Upper lobe of left lung (tissue), 4 donors: Measurements from ENCODE around the gene E2F4.

ENCODE experiments used
- EP300 ChIP-seq, 4 donors: sonication (generic); formaldehyde crosslinking; IDR thresholded peaks; one replicate each; pipeline ENCODE4 v1.5.1; 2017; ENCODE audit warnings: antibody characterized with exemption in 4 of 4, control low read depth in 2 of 4
- POLR2A ChIP-seq, 4 donors: fragments of 450-650 bp; IDR thresholded peaks; one replicate each; pipeline ENCODE4 v1.5.1; 2016 to 2017; ENCODE audit warnings: antibody characterized with exemption in 4 of 4, mild to moderate bottlenecking in 2 of 4
- POLR2AphosphoS5 ChIP-seq, 2 donors: sonication (generic); formaldehyde crosslinking; IDR thresholded peaks; one replicate each; pipeline ENCODE4 v1.5.1; 2017; ENCODE audit warnings: antibody characterized with exemption in 2 of 2
- TF ChIP-seq, protein P1 (sequence below), 6 experiments: fragments of 450-650 bp in 4 of 6; fragments of 200-600 bp in 2 of 6; sonication (generic) in 2 of 6; IDR thresholded peaks; one replicate each; pipeline ENCODE4 v1.5.1; 2016 to 2019; ENCODE audit warnings: antibody characterized with exemption in 6 of 6

DNA sequence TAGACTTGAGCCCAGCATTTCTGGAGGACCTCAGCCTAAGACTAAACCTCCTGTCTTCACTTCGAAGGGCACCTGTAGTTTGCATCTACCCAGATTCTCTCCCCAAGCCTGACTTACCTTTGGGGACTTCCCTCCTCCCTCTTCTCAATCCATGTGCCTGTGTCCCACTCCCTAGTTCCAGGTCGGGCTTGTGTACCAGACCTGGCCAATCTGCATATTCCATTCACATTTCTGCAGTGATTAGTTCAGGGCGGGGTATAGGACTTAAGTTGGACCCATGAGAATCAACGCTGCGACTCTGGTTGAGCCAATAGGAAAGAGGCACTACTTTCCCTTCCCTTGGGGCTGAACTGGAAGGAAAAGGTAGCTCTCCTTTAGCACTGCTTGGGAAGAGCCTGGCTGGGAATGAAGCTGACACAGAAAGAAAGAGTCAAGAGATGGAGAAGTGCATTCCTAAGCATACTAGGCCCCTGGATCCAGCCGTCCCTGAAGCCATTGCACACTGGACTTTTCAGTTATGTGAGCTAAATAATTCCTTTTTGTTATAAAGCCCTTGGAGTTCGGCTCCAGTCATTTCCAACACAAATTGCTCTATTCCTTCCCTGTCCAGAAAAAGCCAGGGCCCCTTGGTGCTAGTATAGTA is 34.7 kb upstream of the E2F4 start:
- TF ChIP-seq, protein P1, sequence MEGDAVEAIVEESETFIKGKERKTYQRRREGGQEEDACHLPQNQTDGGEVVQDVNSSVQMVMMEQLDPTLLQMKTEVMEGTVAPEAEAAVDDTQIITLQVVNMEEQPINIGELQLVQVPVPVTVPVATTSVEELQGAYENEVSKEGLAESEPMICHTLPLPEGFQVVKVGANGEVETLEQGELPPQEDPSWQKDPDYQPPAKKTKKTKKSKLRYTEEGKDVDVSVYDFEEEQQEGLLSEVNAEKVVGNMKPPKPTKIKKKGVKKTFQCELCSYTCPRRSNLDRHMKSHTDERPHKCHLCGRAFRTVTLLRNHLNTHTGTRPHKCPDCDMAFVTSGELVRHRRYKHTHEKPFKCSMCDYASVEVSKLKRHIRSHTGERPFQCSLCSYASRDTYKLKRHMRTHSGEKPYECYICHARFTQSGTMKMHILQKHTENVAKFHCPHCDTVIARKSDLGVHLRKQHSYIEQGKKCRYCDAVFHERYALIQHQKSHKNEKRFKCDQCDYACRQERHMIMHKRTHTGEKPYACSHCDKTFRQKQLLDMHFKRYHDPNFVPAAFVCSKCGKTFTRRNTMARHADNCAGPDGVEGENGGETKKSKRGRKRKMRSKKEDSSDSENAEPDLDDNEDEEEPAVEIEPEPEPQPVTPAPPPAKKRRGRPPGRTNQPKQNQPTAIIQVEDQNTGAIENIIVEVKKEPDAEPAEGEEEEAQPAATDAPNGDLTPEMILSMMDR (IDR thresholded peaks at IDR 0.05): no peak
- TF ChIP-seq POLR2A (IDR thresholded peaks at IDR 0.05): no peak
- TF ChIP-seq POLR2AphosphoS5 (IDR thresholded peaks at IDR 0.05): no peak
- no peak for TF ChIP-seq EP300 (IDR thresholded peaks at IDR 0.05)
